Measurements from ENCODE around the gene MT1A.
A peak's percentile ranks its signal among the peaks of the same experiment; 100 is the strongest.

Gene MT1A

DNA sequence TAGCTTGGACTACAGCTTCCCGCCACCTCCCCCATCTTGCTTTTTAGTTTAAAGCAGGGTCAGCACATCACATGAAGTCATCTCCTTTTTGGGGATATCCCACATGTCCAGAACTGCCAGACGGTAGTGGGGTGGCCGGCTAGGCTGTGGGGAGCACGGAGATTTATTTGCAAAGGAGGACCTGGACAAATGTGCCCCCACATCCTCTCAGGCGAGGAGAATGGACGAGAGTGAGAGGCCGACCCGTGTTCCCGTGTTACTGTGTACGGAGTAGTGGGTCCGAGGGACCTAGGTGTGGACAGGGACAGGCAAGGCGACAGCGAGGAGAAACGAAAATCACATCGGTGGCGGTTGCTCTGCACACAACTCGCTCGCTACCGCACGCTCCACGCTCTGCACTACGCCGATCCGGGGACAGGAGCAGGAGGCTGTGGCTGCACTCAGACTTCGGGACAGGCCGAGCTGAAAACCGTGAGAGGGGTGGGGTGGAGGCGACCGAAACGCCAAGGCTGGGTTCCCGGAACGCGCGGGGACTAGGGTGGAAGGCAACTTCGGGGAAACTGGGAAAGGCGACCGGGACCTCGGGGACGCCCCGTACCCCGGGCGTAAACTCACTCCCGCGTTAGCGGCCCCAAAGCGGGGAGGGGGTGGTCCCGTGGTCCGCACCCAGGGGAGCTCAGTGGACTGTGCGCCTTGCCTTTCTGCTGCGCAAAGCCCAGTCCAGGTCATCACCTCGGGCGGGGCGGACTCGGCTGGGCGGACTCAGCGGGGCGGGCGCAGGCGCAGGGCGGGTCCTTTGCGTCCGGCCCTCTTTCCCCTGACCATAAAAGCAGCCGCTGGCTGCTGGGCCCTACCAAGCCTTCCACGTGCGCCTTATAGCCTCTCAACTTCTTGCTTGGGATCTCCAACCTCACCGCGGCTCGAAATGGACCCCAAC is at the start of gene MT1A:
Gene MT1A, plus strand, starts transcription at position 853 of the 937 bp plus-strand sequence. Its CDS starts 73 bp downstream, at position 926.
- peak within 1 kb of the TSS; percentile 47 for H3K4me3 ChIP-seq (ENCODE audit: low read depth, low read length)
- TF ChIP-seq, protein P1, sequence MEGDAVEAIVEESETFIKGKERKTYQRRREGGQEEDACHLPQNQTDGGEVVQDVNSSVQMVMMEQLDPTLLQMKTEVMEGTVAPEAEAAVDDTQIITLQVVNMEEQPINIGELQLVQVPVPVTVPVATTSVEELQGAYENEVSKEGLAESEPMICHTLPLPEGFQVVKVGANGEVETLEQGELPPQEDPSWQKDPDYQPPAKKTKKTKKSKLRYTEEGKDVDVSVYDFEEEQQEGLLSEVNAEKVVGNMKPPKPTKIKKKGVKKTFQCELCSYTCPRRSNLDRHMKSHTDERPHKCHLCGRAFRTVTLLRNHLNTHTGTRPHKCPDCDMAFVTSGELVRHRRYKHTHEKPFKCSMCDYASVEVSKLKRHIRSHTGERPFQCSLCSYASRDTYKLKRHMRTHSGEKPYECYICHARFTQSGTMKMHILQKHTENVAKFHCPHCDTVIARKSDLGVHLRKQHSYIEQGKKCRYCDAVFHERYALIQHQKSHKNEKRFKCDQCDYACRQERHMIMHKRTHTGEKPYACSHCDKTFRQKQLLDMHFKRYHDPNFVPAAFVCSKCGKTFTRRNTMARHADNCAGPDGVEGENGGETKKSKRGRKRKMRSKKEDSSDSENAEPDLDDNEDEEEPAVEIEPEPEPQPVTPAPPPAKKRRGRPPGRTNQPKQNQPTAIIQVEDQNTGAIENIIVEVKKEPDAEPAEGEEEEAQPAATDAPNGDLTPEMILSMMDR (IDR thresholded peaks at IDR 0.05; ENCODE audit: low read depth, low read length) = no peak

DNA sequence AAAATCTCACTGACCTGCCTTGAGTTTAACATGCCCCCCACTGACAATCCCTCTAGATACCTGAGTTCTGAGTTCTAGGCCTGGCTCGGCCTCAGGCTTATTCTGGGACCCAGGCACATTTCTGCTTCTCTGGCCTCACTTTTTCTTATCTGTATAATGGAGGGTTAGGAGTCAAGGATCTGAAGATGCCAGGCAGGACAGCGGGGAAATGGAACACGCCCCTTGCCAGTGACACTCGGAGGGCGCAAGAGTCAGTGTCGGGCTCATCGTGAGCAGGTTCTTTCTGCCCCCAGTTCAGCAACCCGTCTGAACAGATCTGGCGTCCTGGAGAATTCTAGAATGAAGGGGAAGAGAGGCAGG is 49.7 kb upstream of the MT1A start:
- TF ChIP-seq, protein P1 (IDR thresholded peaks at IDR 0.05; ENCODE audit: low read depth, low read length) = no peak
- peak overlapping the region; percentile 33; the same call in 1 of the 2 replicates for H3K4me3 ChIP-seq (ENCODE audit: low read depth, low read length)

DNA sequence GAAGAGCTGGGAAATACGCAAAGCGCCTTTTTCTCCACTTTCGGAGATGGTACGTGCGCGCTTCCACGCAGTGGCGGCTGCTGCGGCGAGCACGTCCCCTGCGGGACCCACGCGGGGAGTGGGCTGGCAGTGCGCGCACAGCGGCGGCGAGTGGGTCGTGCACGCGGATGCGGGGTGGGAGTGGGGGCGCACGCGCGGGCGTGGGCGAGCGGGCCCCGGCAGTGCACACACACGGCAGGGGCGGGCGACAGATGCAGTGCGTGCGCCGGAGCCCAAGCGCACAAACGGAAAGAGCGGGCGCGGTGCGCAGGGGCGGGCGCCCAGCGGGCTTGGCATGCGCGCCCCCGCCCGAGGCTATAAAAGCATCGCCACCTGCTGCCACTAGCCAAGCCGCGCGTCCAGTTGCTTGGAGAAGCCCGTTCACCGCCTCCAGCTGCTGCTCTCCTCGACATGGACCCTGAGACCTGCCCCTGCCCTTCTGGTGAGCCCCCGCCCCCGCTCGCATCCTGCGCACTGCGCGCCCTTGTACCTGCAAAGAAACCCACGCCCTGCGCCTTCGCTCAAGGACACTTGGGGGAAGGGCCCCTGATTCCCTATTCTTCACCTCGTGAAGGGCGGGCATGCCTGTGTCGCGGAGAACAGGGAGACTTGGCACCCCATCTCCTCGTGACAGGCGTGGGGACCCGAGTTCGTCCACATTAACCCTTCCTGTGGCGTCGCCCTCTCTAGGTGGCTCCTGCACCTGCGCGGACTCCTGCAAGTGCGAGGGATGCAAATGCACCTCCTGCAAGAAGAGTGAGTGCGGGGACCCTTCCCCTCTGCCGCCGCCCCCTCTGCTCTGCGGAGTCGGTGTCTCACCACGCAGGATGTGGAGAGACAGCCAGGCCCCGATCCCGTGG is 49.1 kb upstream of the MT1A start, which contains the start of gene MT3:
Gene MT3, plus strand, starts transcription at position 388 of the 899 bp plus-strand sequence. Its CDS starts 63 bp downstream, at position 451.
- TF ChIP-seq, protein P1 (IDR thresholded peaks at IDR 0.05; ENCODE audit: low read depth, low read length) = no peak
- H3K4me3 ChIP-seq (ENCODE audit: low read depth, low read length) = peak within 1 kb of the TSS; percentile 33

- H3K4me3 ChIP-seq (ENCODE audit: low read depth, low read length) = no peak overlapping the region
- TF ChIP-seq, protein P1 (IDR thresholded peaks at IDR 0.05; ENCODE audit: low read depth, low read length) = no peak
Measured at GRCh38 chr16:56591377-56592060, 46.9 kb upstream of the MT1A start.

GRCh38 chr16:56593573-56594291 is 44.7 kb upstream of the MT1A start:
- no peak overlapping the region for H3K4me3 ChIP-seq (ENCODE audit: low read depth, low read length)
- TF ChIP-seq, protein P1 (IDR thresholded peaks at IDR 0.05; ENCODE audit: low read depth, low read length) = no peak

DNA sequence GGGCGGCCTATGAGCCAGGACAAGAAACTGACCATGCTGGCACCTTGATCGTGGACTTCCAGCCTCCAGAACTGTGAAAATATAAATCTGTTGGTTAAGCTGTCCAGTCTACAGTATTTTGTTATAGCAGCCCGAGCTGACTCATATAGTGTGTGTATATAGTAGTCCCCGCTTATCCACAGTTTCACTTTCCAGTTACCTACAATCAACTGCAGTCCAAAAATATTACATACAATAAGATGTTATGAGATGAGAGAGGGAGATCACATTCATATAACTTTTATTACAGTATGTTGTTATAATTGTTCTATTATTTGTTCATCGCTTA is 44.2 kb upstream of the MT1A start:
- H3K4me3 ChIP-seq (ENCODE audit: low read depth, low read length) = no peak overlapping the region
- TF ChIP-seq, protein P1 (IDR thresholded peaks at IDR 0.05; ENCODE audit: low read depth, low read length) = no peak
